ENCODE data around the gene KBTBD13. TPM values are rescaled to one million over a fixed set of nuclear protein-coding genes. Genes with fewer than 3 reads are reported as not detected.

KBTBD13 gene
- total RNA-seq, 1 donor from 2014 or later = not detected

DNA sequence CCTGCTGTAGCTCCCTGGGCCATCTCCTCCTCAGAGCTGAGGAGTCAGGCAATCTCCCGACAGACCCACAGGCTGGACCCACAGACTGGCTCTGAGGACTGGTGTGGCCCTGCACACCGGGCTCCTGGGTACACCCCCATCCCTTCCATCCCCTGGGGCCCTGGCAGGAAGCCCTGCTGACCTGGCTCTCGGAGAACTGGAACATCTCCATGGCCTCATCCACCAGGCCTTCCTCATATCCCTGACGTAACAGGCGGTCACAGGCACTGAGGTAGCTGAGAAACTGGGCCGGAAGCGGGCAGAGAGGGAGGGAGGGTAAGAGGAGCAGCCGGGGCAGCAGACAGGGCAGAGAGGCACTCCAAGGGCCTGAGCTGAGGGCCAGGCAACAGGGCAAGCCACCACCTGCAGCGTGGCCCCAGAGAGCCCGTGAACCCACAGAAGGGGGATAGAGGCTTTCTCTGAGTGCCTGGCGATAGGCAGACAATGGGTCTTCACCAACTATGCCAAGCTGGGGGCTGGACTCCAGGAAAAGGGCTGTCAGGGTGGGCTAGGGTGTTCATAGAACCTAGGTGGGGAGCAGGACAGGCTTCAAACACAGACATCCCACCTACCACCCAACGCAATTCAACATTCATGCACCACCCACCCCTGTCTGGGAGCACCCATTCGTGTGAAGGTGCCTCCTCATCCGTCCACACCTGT lies 17.9 kb downstream of the KBTBD13 start:
- no peak for DNase-seq
- TF ChIP-seq, protein P1, sequence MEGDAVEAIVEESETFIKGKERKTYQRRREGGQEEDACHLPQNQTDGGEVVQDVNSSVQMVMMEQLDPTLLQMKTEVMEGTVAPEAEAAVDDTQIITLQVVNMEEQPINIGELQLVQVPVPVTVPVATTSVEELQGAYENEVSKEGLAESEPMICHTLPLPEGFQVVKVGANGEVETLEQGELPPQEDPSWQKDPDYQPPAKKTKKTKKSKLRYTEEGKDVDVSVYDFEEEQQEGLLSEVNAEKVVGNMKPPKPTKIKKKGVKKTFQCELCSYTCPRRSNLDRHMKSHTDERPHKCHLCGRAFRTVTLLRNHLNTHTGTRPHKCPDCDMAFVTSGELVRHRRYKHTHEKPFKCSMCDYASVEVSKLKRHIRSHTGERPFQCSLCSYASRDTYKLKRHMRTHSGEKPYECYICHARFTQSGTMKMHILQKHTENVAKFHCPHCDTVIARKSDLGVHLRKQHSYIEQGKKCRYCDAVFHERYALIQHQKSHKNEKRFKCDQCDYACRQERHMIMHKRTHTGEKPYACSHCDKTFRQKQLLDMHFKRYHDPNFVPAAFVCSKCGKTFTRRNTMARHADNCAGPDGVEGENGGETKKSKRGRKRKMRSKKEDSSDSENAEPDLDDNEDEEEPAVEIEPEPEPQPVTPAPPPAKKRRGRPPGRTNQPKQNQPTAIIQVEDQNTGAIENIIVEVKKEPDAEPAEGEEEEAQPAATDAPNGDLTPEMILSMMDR (IDR thresholded peaks at IDR 0.05) = no peak
- intact Hi-C loops (cut with DNase I) = no loop called here
- peaks cover 27% of the 10 kb centered on the region for H3K36me3 ChIP-seq
- H3K4me3 ChIP-seq = no peak overlapping the region
- no peaks in the 10 kb centered on the region for H3K9me3 ChIP-seq
- H3K27me3 ChIP-seq (ENCODE audit: low read depth) = no peaks in the 10 kb centered on the region
- ATAC-seq = peak in 1 of 2 donors; percentile 68
- H3K27ac ChIP-seq = no peak overlapping the region
- H3K4me1 ChIP-seq = no peaks in the 10 kb centered on the region

DNA sequence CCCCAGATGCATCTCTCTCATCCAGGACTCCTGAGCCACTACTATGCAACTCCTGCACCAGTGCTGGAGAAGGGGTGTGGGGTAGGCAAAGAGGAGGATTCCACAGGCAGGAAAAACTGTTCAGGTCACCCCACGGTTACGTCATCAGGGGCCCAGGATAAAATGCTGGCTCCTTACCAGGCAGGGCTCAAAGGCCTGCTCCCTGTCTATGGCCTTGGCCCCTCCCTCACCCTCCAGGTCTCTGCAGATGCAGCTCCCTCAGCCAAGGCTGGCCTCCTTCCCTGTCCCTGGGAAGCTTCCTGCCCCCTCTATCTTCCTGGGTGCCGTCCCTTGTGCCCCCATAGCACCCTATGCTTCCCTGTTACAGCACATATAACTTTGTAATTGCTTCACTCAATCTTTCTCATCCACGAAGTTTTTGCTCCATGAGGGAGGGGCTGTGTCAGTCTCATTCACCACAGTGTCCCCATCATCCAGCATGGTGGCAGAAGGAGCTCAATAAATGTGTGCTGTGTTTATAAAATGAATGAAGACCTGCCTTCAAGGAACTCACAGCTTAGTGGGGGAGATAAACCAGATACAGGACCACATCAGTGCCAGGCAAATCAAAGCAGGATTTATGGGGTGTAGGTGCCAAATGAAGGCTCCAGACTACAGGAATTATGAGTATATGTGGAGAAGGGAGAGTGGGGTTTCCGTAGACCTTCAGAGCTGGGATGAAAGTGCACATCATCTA lies 18.6 kb downstream of the KBTBD13 start:
- H3K4me3 ChIP-seq = no peak overlapping the region
- no peak for DNase-seq
- H3K4me1 ChIP-seq = no peaks in the 10 kb centered on the region
- H3K9me3 ChIP-seq = no peaks in the 10 kb centered on the region
- TF ChIP-seq, protein P1 (IDR thresholded peaks at IDR 0.05) = no peak
- intact Hi-C loops (cut with DNase I) = no loop called here
- peaks cover 34% of the 10 kb centered on the region for H3K36me3 ChIP-seq
- H3K27me3 ChIP-seq (ENCODE audit: low read depth) = no peaks in the 10 kb centered on the region
- no peak overlapping the region for H3K27ac ChIP-seq
- ATAC-seq = peak in 1 of 2 donors; percentile 31

DNA sequence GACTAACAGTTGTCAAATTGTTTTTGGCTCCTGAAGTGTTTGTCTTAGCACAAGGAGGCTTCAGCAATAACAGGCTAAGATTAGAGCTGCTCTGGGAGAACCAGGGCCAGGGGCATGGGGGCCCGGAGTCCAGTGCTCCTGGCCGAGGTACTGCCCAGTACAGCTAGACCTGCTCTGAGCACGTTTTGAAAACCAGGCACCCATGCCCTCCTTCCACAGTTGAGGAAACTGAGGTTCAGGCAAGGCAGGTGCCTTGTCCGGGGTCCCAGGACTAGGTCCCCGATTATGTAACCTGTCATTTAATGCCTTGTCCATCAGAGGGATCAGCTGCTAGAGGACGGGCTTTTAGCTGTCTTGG lies 19.2 kb downstream of the KBTBD13 start:
- Histone ChIP-seq H3K4me1 (no peaks in the 10 kb centered on the region), H3K27me3 (ENCODE audit: low read depth) (no peaks in the 10 kb centered on the region), H3K27ac (no peak overlapping the region), H3K36me3 (peaks cover 40% of the 10 kb centered on the region), H3K9me3 (no peaks in the 10 kb centered on the region), H3K4me3 (no peak overlapping the region)
- DNase-seq = no peak
- TF ChIP-seq, protein P1 (IDR thresholded peaks at IDR 0.05) = no peak
- no peak for ATAC-seq
- intact Hi-C loops (cut with DNase I) = no loop called here

DNA sequence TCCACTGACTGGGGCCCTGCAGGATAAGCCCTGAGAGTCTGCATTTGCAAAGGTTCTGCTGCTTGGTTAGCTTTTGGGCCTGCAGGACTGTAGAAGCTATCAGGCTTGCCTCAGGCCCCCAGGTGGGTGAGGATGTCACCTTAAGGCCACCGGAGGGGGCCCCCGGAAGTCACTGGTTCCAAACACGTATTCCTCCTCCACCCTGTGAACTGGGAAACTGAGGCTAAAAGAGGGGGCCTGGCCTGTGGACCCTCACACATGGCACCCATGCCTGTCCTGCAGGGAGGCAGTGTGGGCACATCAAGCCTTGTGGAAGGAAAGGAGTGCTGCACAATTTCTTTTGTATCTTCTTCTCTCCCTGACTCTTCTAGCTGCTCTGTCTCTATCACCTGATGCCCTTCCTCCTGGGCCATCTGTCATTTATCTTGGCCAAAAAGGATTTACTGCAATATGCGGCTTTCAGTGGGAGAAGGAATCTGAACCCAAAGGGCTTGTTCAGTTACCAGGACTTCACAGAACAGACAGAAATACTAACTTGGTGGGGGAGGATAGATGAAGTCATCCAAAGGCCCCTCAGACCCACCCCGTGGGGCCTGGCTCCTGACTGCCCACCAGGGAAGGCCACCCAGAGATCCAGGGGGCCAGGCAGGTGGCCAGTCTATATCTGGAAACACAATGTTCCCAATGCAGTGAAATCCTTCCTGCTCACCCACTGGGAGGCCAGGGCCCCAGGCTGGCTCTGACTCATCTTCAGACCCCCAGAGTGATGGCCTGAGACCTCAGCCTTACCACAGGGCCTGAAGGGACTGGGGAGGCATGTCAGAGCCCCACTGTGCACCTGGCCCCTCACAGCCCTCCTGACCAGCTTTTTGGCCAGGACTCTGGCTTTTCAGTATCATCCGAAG lies 20.2 kb downstream of the KBTBD13 start:
- TF ChIP-seq, protein P1 (IDR thresholded peaks at IDR 0.05) = no peak
- H3K4me3 ChIP-seq = no peak overlapping the region
- H3K36me3 ChIP-seq = peaks cover 44% of the 10 kb centered on the region
- H3K27ac ChIP-seq = no peak overlapping the region
- no peaks in the 10 kb centered on the region for H3K9me3 ChIP-seq
- H3K27me3 ChIP-seq (ENCODE audit: low read depth) = no peaks in the 10 kb centered on the region
- DNase-seq = no peak
- no peaks in the 10 kb centered on the region for H3K4me1 ChIP-seq
- intact Hi-C loops (cut with DNase I) = no loop called here
- no peak for ATAC-seq

DNA sequence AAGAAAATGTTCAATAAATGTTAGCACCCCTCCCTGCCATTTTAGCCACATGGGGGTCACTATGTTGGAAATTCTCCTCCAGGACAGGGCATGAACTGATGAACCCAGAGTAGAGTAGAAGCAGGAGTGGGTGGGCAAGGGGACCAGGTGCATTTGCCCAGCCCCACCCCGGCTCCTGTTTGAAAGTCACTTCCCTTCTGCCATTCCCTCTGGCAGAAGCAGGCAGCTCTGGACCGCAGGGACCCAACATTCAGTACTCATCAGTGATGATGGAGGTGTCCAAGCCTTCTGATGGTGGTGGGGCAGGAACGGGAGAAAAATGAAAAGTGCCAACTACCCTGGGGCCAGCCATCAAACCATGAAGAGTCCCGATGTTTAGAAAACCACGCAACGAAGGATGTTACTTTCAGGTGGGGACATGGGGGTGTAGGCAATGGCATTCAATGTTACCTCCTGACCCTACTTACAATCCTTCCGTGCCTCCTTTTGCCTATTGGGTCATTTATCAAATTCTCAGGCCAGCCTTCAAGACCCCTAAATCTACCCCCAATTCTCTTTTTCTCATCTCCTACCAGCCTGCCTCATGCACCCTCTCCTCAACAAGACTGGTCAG lies 21.2 kb downstream of the KBTBD13 start:
- DNase-seq (no peak), ATAC-seq (no peak)
- H3K9me3 ChIP-seq = no peaks in the 10 kb centered on the region
- peaks cover 46% of the 10 kb centered on the region for H3K36me3 ChIP-seq
- TF ChIP-seq, protein P1 (IDR thresholded peaks at IDR 0.05) = no peak
- no peaks in the 10 kb centered on the region for H3K27me3 ChIP-seq (ENCODE audit: low read depth)
- H3K4me1 ChIP-seq = no peaks in the 10 kb centered on the region
- H3K4me3 ChIP-seq = no peak overlapping the region
- H3K27ac ChIP-seq = no peak overlapping the region
- intact Hi-C loops (cut with DNase I) = no loop called here
